GM23338 (cell line): Measurements from ENCODE around the gene MKLN1. TPM values are rescaled to one million over a fixed set of nuclear protein-coding genes. Genes with fewer than 3 reads are reported as not detected.
A peak's percentile ranks its signal among the peaks of the same experiment; 100 is the strongest.

Source experiments
- ATAC-seq: fragments of 200-7000 bp; cut with Tn5 transposase; 3 replicates; pipeline ENCODE4 v1.9.1; 2020
- DNase-seq: peaks from one replicate; pipeline ENCODE4 v3.0.0-alpha.2; 2015; ENCODE audit warnings: low spot score
- H2AFZ ChIP-seq: fragments of 200-600 bp; sonication (generic); 2 replicates; pipeline ENCODE4 v1.8.0; 2016; ENCODE audit warnings: antibody characterized with exemption, mild to moderate bottlenecking, moderate library complexity
- H3F3A ChIP-seq: fragments of 200-600 bp; sonication (generic); replicated peaks from 2 replicates; pipeline ENCODE4 v1.8.0; 2017; ENCODE audit warnings: antibody characterized with exemption, mixed run types, low read depth
- H3K27ac ChIP-seq: fragments of 200-600 bp; sonication (generic); 2 replicates; pipeline ENCODE4 v1.6.1; 2016; ENCODE audit warnings: low read depth
- H3K27me3 ChIP-seq: fragments of 200-600 bp; sonication (generic); 2 replicates; pipeline ENCODE4 v1.8.0; 2016; ENCODE audit warnings: mild to moderate bottlenecking, mixed run types, moderate library complexity; ENCODE audit not compliant: insufficient read depth
- H3K36me3 ChIP-seq: fragments of 200-600 bp; sonication (generic); 2 replicates; pipeline ENCODE4 v1.8.0; 2016; ENCODE audit warnings: mild to moderate bottlenecking; ENCODE audit not compliant: insufficient read depth
- H3K4me1 ChIP-seq: fragments of 200-600 bp; sonication (generic); 2 replicates; pipeline ENCODE4 v1.8.0; 2016; ENCODE audit warnings: mild to moderate bottlenecking, moderate library complexity; ENCODE audit not compliant: insufficient read depth
- H3K4me2 ChIP-seq: fragments of 200-600 bp; sonication (generic); 2 replicates; pipeline ENCODE4 v1.7.1; 2017; ENCODE audit warnings: mixed run types
- H3K4me3 ChIP-seq: fragments of 200-600 bp; sonication (generic); 2 replicates; pipeline ENCODE4 v1.6.1; 2016; ENCODE audit warnings: mixed run types
- H3K79me2 ChIP-seq: fragments of 200-600 bp; sonication (generic); replicated peaks from 2 replicates; pipeline ENCODE4 v1.8.0; 2017; ENCODE audit warnings: mild to moderate bottlenecking; ENCODE audit not compliant: insufficient read depth
- H3K9me2 ChIP-seq: fragments of 200-600 bp; sonication (generic); 2 replicates; pipeline ENCODE4 v1.8.0; 2017; ENCODE audit not compliant: insufficient read depth
- H4K20me1 ChIP-seq: fragments of 200-600 bp; sonication (generic); replicated peaks from 2 replicates; pipeline ENCODE4 v1.8.0; 2017; ENCODE audit warnings: mild to moderate bottlenecking; ENCODE audit not compliant: insufficient read depth
- H3K27ac Mint-ChIP-seq: 2 replicates; pipeline ENCODE4 v1.8.0; 2020; ENCODE audit warnings: inconsistent platforms, mild to moderate bottlenecking, moderate library complexity, mixed read lengths
- H3K27me3 Mint-ChIP-seq: 3 replicates; pipeline ENCODE4 v1.8.0; 2022; ENCODE audit warnings: low read depth, mild to moderate bottlenecking, moderate library complexity, mixed read lengths, inconsistent platforms; ENCODE audit not compliant: insufficient read depth, poor library complexity
- H3K36me3 Mint-ChIP-seq: 3 replicates; pipeline ENCODE4 v1.8.0; 2021; ENCODE audit warnings: low read depth, mild to moderate bottlenecking, inconsistent platforms, moderate library complexity, mixed read lengths
- H3K4me1 Mint-ChIP-seq: 3 replicates; pipeline ENCODE4 v1.8.0; 2020; ENCODE audit warnings: mild to moderate bottlenecking, inconsistent platforms, mixed read lengths
- H3K4me3 Mint-ChIP-seq: 3 replicates; pipeline ENCODE4 v1.8.0; 2021; ENCODE audit warnings: moderate library complexity, mild to moderate bottlenecking, inconsistent platforms, mixed read lengths
- H3K9me3 Mint-ChIP-seq: 3 replicates; pipeline ENCODE4 v1.8.0; 2020; ENCODE audit warnings: moderate library complexity, mild to moderate bottlenecking, inconsistent platforms, mixed read lengths
- CREB1 ChIP-seq: fragments of 250-450 bp; sonication (Bioruptor Pico); IDR thresholded peaks from 2 replicates; pipeline ENCODE4 v1.5.0; 2020; ENCODE audit warnings: low read depth, mild to moderate bottlenecking, moderate library complexity
- EZH2 ChIP-seq: fragments of 200-600 bp; sonication (generic); IDR thresholded peaks from one replicate; pipeline ENCODE4 v1.8.0; 2017; ENCODE audit warnings: antibody characterized with exemption, mild to moderate bottlenecking, low read depth; ENCODE audit not compliant: unreplicated experiment
- EZH2phosphoT487 ChIP-seq: fragments of 200-600 bp; sonication (generic); IDR thresholded peaks from one replicate; pipeline ENCODE4 v1.8.1; 2018; ENCODE audit warnings: antibody characterized with exemption; ENCODE audit not compliant: unreplicated experiment
- JUNB ChIP-seq: IDR thresholded peaks from one replicate; pipeline ENCODE4 v1.6.1; 2016; ENCODE audit warnings: antibody characterized with exemption; ENCODE audit not compliant: unreplicated experiment
- NANOG ChIP-seq: IDR thresholded peaks from 2 replicates; pipeline ENCODE4 v1.6.1; 2016; ENCODE audit warnings: antibody characterized with exemption, borderline replicate concordance
- POLR2AphosphoS5 ChIP-seq: IDR thresholded peaks from 2 replicates; pipeline ENCODE4 v1.6.1; 2016; ENCODE audit warnings: antibody characterized with exemption, low read depth
- ZNF331 ChIP-seq: fragments of 250-450 bp; sonication (Bioruptor Pico); IDR thresholded peaks from 2 replicates; pipeline ENCODE4 v1.5.0; 2020; ENCODE audit warnings: low read depth, mild to moderate bottlenecking, moderate library complexity
- polyA plus RNA-seq: library from polyadenylated mRNA; unstranded; fragments of >200 nt; fragmentation: Nextera tagmentation; extraction: Ambion mirVana; gene quantifications from 2 replicates; pipeline ENCODE4 v1.2.1, GENCODE V29; 2016
- total RNA-seq: library from RNA; depleted of rRNA; stranded (reverse); fragments of >200 nt; shearing (Covaris generic); gene quantifications from 2 replicates; pipeline ENCODE4 v1.2.3, GENCODE V29; 2014
- TF ChIP-seq, protein P1 (sequence below), 2 experiments: fragments of 200-600 bp in 1 of 2; sonication (generic) in 1 of 2; conservative IDR thresholded peaks; 2 replicates each; pipeline versions ENCODE4 v1.5.1 to v1.6.1; 2016 to 2017; ENCODE audit warnings: antibody characterized with exemption in 2 of 2, low read depth in 2 of 2, mild to moderate bottlenecking in 2 of 2, moderate library complexity in 1 of 2
- TF ChIP-seq, protein P2 (sequence below): fragments of 250-450 bp; sonication (Bioruptor Pico); IDR thresholded peaks from 2 replicates; pipeline ENCODE4 v1.5.0; 2020; ENCODE audit warnings: mild to moderate bottlenecking, moderate library complexity
- TF ChIP-seq, protein P3 (sequence below): IDR thresholded peaks from 2 replicates; pipeline ENCODE4 v1.6.1; 2016; ENCODE audit warnings: antibody characterized with exemption

Gene MKLN1
- total and polyA plus RNA-seq, 2 experiments from 2014 or later, result 25.3 to 46.5 TPM

DNA sequence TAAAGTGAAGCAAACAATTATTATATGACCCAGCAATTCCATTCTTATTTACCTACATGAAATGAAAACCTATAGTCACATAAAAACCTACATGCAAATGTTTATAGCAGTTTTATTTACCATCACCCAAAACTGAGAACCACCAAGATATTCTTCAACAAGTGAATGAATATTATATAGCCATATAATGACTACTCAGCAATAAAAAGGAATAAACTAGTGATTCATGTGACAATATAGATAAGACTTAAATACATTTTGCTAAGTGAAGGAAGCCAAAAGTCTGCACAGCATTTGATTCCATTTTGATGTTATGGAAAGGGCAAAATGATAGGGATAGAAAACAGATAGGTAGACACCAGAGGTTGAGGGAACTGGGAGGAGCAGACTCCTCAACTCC lies 197.0 kb downstream of the MKLN1 start (continued):
- TF ChIP-seq, protein P1, sequence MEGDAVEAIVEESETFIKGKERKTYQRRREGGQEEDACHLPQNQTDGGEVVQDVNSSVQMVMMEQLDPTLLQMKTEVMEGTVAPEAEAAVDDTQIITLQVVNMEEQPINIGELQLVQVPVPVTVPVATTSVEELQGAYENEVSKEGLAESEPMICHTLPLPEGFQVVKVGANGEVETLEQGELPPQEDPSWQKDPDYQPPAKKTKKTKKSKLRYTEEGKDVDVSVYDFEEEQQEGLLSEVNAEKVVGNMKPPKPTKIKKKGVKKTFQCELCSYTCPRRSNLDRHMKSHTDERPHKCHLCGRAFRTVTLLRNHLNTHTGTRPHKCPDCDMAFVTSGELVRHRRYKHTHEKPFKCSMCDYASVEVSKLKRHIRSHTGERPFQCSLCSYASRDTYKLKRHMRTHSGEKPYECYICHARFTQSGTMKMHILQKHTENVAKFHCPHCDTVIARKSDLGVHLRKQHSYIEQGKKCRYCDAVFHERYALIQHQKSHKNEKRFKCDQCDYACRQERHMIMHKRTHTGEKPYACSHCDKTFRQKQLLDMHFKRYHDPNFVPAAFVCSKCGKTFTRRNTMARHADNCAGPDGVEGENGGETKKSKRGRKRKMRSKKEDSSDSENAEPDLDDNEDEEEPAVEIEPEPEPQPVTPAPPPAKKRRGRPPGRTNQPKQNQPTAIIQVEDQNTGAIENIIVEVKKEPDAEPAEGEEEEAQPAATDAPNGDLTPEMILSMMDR (conservative IDR thresholded peaks at IDR 0.05; ENCODE audit: low read depth in 2 of 2), result no peak
- no peak for TF ChIP-seq CREB1 (CRISPR knock-in tag)
- TF ChIP-seq POLR2AphosphoS5, result no peak
- TF ChIP-seq EZH2phosphoT487, result no peak
- TF ChIP-seq NANOG, result no peak
- no peak for TF ChIP-seq ZNF331

DNA sequence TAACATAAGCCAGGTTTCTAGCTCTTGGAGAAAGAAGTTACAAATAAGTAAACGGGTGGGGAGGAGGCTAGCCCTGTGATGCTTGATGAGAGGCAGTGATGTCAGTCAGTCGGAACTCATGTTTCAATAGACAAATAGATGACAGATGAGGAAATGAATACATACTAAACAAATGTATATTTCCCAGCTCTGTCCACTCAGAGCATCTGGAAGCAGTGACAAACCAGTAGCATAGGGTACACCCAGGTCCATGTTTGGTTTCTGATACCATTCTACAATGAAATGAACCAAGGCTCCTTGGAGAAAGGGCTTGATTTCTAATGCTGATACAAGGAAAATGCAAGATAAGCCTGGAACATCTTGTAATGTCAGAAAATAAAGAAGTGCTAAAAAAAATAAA lies 198.1 kb downstream of the MKLN1 start:
- Mint-ChIP-seq H3K9me3 (no peaks in the 10 kb centered on the region), H3K27ac (no peak overlapping the region), H3K27me3 (peaks cover 16% of the 10 kb centered on the region), H3K36me3 (peaks cover 48% of the 10 kb centered on the region), H3K4me1 (peaks cover 75% of the 10 kb centered on the region), H3K4me3 (no peak overlapping the region)
- DNase-seq (no peak), ATAC-seq (no peak)
- peaks cover 90% of the 10 kb centered on the region for H3K4me1 ChIP-seq
- TF ChIP-seq, protein P2, sequence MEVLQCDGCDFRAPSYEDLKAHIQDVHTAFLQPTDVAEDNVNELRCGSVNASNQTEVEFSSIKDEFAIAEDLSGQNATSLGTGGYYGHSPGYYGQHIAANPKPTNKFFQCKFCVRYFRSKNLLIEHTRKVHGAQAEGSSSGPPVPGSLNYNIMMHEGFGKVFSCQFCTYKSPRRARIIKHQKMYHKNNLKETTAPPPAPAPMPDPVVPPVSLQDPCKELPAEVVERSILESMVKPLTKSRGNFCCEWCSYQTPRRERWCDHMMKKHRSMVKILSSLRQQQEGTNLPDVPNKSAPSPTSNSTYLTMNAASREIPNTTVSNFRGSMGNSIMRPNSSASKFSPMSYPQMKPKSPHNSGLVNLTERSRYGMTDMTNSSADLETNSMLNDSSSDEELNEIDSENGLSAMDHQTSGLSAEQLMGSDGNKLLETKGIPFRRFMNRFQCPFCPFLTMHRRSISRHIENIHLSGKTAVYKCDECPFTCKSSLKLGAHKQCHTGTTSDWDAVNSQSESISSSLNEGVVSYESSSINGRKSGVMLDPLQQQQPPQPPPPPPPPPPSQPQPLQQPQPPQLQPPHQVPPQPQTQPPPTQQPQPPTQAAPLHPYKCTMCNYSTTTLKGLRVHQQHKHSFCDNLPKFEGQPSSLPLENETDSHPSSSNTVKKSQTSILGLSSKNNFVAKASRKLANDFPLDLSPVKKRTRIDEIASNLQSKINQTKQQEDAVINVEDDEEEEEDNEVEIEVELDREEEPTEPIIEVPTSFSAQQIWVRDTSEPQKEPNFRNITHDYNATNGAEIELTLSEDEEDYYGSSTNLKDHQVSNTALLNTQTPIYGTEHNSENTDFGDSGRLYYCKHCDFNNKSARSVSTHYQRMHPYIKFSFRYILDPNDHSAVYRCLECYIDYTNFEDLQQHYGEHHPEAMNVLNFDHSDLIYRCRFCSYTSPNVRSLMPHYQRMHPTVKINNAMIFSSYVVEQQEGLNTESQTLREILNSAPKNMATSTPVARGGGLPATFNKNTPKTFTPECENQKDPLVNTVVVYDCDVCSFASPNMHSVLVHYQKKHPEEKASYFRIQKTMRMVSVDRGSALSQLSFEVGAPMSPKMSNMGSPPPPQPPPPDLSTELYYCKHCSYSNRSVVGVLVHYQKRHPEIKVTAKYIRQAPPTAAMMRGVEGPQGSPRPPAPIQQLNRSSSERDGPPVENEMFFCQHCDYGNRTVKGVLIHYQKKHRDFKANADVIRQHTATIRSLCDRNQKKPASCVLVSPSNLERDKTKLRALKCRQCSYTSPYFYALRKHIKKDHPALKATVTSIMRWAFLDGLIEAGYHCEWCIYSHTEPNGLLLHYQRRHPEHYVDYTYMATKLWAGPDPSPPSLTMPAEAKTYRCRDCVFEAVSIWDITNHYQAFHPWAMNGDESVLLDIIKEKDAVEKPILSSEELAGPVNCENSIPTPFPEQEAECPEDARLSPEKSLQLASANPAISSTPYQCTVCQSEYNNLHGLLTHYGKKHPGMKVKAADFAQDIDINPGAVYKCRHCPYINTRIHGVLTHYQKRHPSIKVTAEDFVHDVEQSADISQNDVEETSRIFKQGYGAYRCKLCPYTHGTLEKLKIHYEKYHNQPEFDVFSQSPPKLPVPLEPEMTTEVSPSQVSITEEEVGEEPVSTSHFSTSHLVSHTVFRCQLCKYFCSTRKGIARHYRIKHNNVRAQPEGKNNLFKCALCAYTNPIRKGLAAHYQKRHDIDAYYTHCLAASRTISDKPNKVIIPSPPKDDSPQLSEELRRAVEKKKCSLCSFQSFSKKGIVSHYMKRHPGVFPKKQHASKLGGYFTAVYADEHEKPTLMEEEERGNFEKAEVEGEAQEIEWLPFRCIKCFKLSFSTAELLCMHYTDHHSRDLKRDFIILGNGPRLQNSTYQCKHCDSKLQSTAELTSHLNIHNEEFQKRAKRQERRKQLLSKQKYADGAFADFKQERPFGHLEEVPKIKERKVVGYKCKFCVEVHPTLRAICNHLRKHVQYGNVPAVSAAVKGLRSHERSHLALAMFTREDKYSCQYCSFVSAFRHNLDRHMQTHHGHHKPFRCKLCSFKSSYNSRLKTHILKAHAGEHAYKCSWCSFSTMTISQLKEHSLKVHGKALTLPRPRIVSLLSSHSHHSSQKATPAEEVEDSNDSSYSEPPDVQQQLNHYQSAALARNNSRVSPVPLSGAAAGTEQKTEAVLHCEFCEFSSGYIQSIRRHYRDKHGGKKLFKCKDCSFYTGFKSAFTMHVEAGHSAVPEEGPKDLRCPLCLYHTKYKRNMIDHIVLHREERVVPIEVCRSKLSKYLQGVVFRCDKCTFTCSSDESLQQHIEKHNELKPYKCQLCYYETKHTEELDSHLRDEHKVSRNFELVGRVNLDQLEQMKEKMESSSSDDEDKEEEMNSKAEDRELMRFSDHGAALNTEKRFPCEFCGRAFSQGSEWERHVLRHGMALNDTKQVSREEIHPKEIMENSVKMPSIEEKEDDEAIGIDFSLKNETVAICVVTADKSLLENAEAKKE (CRISPR knock-in tag), result no peak
- TF ChIP-seq, protein P1 (conservative IDR thresholded peaks at IDR 0.05; ENCODE audit: low read depth in 2 of 2), result no peak
- TF ChIP-seq EZH2 (no peak), POLR2AphosphoS5 (no peak), JUNB (no peak), NANOG (no peak)
- TF ChIP-seq, protein P3, sequence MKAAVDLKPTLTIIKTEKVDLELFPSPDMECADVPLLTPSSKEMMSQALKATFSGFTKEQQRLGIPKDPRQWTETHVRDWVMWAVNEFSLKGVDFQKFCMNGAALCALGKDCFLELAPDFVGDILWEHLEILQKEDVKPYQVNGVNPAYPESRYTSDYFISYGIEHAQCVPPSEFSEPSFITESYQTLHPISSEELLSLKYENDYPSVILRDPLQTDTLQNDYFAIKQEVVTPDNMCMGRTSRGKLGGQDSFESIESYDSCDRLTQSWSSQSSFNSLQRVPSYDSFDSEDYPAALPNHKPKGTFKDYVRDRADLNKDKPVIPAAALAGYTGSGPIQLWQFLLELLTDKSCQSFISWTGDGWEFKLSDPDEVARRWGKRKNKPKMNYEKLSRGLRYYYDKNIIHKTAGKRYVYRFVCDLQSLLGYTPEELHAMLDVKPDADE, result no peak
- no peak overlapping the region for H3K4me2 ChIP-seq
- H2AFZ ChIP-seq, result no peak overlapping the region
- H3K27me3 ChIP-seq, result no peaks in the 10 kb centered on the region
- peak overlapping the region; percentile 15; the same call in 1 of the 2 replicates for H3K27ac ChIP-seq
- no peak overlapping the region for H3K4me3 ChIP-seq
- peaks cover 99% of the 10 kb centered on the region for H3K79me2 ChIP-seq
- H3K9me2 ChIP-seq, result no peaks in the 10 kb centered on the region
- peaks cover 92% of the 10 kb centered on the region for H4K20me1 ChIP-seq
- no peaks in the 10 kb centered on the region; the same call in 1 of the 2 replicates for H3K36me3 ChIP-seq
- peaks cover 34% of the 10 kb centered on the region; the same call in 1 of the 2 replicates for H3F3A ChIP-seq
